RWPE2 (cell line): ENCODE data around the gene GATD1.

ENCODE experiments used
- ATAC-seq: fragments of 200-7000 bp; cut with Tn5 transposase; 3 replicates; pipeline ENCODE4 v1.9.1; 2021; ENCODE audit warnings: low read depth
- DNase-seq: peaks from one replicate; pipeline ENCODE4 v3.0.0-alpha.2; 2020; ENCODE audit warnings: low spot score
- H3K27ac ChIP-seq: fragments of 450-650 bp; 2 replicates; pipeline ENCODE4 v1.5.1; 2017; ENCODE audit warnings: mild to moderate bottlenecking; ENCODE audit not compliant: poor library complexity, severe bottlenecking
- H3K27me3 ChIP-seq: fragments of 250-450 bp; sonication (Bioruptor Pico); 2 replicates; pipeline ENCODE4 v1.5.1; 2021; ENCODE audit warnings: mild to moderate bottlenecking, moderate library complexity; ENCODE audit not compliant: insufficient read depth, poor library complexity, severe bottlenecking
- H3K36me3 ChIP-seq: fragments of 250-450 bp; sonication (Bioruptor Pico); 2 replicates; pipeline ENCODE4 v1.5.1; 2020; ENCODE audit warnings: low read depth, mild to moderate bottlenecking, moderate library complexity
- H3K4me1 ChIP-seq: fragments of 250-450 bp; sonication (Bioruptor Pico); 2 replicates; pipeline ENCODE4 v1.5.1; 2021; ENCODE audit warnings: mild to moderate bottlenecking, moderate library complexity; ENCODE audit not compliant: insufficient read depth, poor library complexity, severe bottlenecking
- H3K4me3 ChIP-seq: fragments of 250-450 bp; sonication (Bioruptor Pico); 2 replicates; pipeline ENCODE4 v1.5.1; 2021; ENCODE audit warnings: mild to moderate bottlenecking, moderate library complexity; ENCODE audit not compliant: severe bottlenecking
- H3K9me3 ChIP-seq: fragments of 250-450 bp; sonication (Bioruptor Pico); 2 replicates; pipeline ENCODE4 v1.5.1; 2021; ENCODE audit warnings: mild to moderate bottlenecking, moderate library complexity; ENCODE audit not compliant: severe bottlenecking
- CTCF ChIP-seq: fragments of 450-650 bp; IDR thresholded peaks from one replicate; pipeline ENCODE4 v1.5.1; 2017; ENCODE audit warnings: mild to moderate bottlenecking, moderate library complexity; ENCODE audit not compliant: poor library complexity, severe bottlenecking

GATD1 gene

GRCh38 chr11:786235-787083 is 9.2 kb upstream of the GATD1 start:
- Histone ChIP-seq H3K27me3 (peaks cover 9% of the 10 kb centered on the region), H3K36me3 (no peaks in the 10 kb centered on the region), H3K4me1 (peaks cover 6% of the 10 kb centered on the region), H3K4me3 (no peak overlapping the region), H3K27ac (no peak overlapping the region), H3K9me3 (no peaks in the 10 kb centered on the region)
- no peak for TF ChIP-seq CTCF
- DNase-seq (no peak), ATAC-seq (no peak; the same call in 2 of the 3 replicates)

- DNase-seq (no peak), ATAC-seq (peak; percentile 78)
- Histone ChIP-seq H3K4me3 (no peak overlapping the region), H3K27me3 (no peaks in the 10 kb centered on the region), H3K36me3 (peaks cover 18% of the 10 kb centered on the region), H3K4me1 (peaks cover 6% of the 10 kb centered on the region), H3K9me3 (no peaks in the 10 kb centered on the region), H3K27ac (no peak overlapping the region)
- peak; percentile 78 for TF ChIP-seq CTCF
These were observed 6.3 kb upstream of the GATD1 start for GRCh38 chr11:783581-784015.

GRCh38 chr11:782264-783174 is 5.2 kb upstream of the GATD1 start:
- Histone ChIP-seq H3K4me3 (no peak overlapping the region), H3K27ac (no peak overlapping the region), H3K27me3 (no peaks in the 10 kb centered on the region), H3K9me3 (no peaks in the 10 kb centered on the region), H3K4me1 (peaks cover 11% of the 10 kb centered on the region), H3K36me3 (peaks cover 23% of the 10 kb centered on the region)
- ATAC-seq (no peak), DNase-seq (no peak)
- no peak for TF ChIP-seq CTCF

- Histone ChIP-seq H3K9me3 (no peaks in the 10 kb centered on the region), H3K27me3 (no peaks in the 10 kb centered on the region), H3K36me3 (peaks cover 24% of the 10 kb centered on the region), H3K27ac (no peak overlapping the region), H3K4me1 (peaks cover 16% of the 10 kb centered on the region), H3K4me3 (no peak overlapping the region)
- ATAC-seq (no peak), DNase-seq (no peak)
- no peak for TF ChIP-seq CTCF
These were observed 2.8 kb upstream of the GATD1 start for GRCh38 chr11:779955-780532.
